Stomach (tissue), 9 donors: ENCODE measurements around the gene SGF29. TPM values are rescaled to one million over a fixed set of nuclear protein-coding genes. Genes with fewer than 3 reads are reported as not detected.
"Not testable (repeated sequence)": the region's sequence is repeated elsewhere in the genome, so short reads cannot be mapped to it uniquely, and the experiment has no call there.

Experiments
- DNase-seq, 2 donors: peaks; one replicate each; pipeline versions ENCODE4 v3.0.0 to v3.0.0-alpha.2; 2013 to 2019
- H3K27ac ChIP-seq, 5 donors: fragments of 200-600 bp in 4 of 5; sonication (generic) in 4 of 5; one replicate each; pipeline ENCODE4 v1.5.1; 2013 to 2019; ENCODE audit warnings: mild to moderate bottlenecking in 1 of 5, moderate library complexity in 1 of 5
- H3K27me3 ChIP-seq, 3 donors: fragments of 200-600 bp; sonication (generic); one replicate each; pipeline ENCODE4 v1.5.1; 2017 to 2019; ENCODE audit warnings: mixed run types in 1 of 3
- H3K36me3 ChIP-seq, 4 donors: fragments of 200-600 bp; sonication (generic); 1 replicate in 3 of 4; 2 replicates in 1 of 4; pipeline ENCODE4 v1.5.1; 2016 to 2019
- H3K4me1 ChIP-seq, 4 donors: fragments of 200-600 bp; sonication (generic); one replicate each; pipeline ENCODE4 v1.5.1; 2016 to 2019
- H3K4me3 ChIP-seq, 4 donors: fragments of 200-600 bp; sonication (generic) in 3 of 4; one replicate each; pipeline ENCODE4 v1.5.1; 2016 to 2019; ENCODE audit warnings: mild to moderate bottlenecking in 1 of 4
- H3K9me3 ChIP-seq, 4 donors: fragments of 200-600 bp; sonication (generic); one replicate each; pipeline ENCODE4 v1.5.1; 2016 to 2019
- EP300 ChIP-seq: sonication (generic); formaldehyde crosslinking; IDR thresholded peaks from one replicate; pipeline ENCODE4 v1.6.1; 2017; ENCODE audit warnings: antibody characterized with exemption
- POLR2A ChIP-seq, 4 donors: fragments of 450-650 bp; IDR thresholded peaks; one replicate each; pipeline ENCODE4 v1.6.1; 2016; ENCODE audit warnings: antibody characterized with exemption in 4 of 4, control low read depth in 2 of 4, mild to moderate bottlenecking in 1 of 4, moderate library complexity in 1 of 4
- POLR2AphosphoS5 ChIP-seq, 3 donors: sonication (generic); formaldehyde crosslinking; IDR thresholded peaks; one replicate each; pipeline ENCODE4 v1.6.1; 2016; ENCODE audit warnings: antibody characterized with exemption in 3 of 3
- WGBS, 5 donors: extraction: QIAGEN DNeasy Blood & Tissue Kit in 3 of 5; methylation state at CpG; one replicate each; pipeline versions ENCODE4 v1.1.5 to v1.1.7; 2013 to 2018; 5-methylcytosine and 5-hydroxymethylcytosine counted together
- intact Hi-C: fragments of 100-400 bp; cut with DNase I; formaldehyde crosslinking; loops from one replicate; pipeline ENCODE4 v1.15.1; 2023; ENCODE audit warnings: low total_unique reads
- polyA plus RNA-seq, 3 donors: library from polyadenylated mRNA; stranded (reverse); fragments of 200-250 nt; gene quantifications; one replicate each; pipeline ENCODE4 v1.2.3, GENCODE V29; 2013
- total RNA-seq, 5 donors: library from RNA; depleted of rRNA; stranded (reverse); fragments of >200 nt; gene quantifications; one replicate each; pipeline versions ENCODE4 v1.1.0 to v1.2.3, GENCODE V29; 2014 to 2016
- TF ChIP-seq, protein P1 (sequence below), 7 experiments: fragments of 450-650 bp in 4 of 7; fragments of 200-600 bp in 3 of 7; sonication (generic) in 3 of 7; IDR thresholded peaks; one replicate each; pipeline ENCODE4 v1.5.1; 2016 to 2019; ENCODE audit warnings: antibody characterized with exemption in 7 of 7, control low read depth in 2 of 7, mild to moderate bottlenecking in 1 of 7
- donor health status: healthy with polysubstance abuse.
- donor health status: Bipolar disorder and iron deficiency.
- donor health status: healthy.

SGF29 gene
- total and polyA plus RNA-seq, 8 donors = 4.3 to 115 (median 33.0) TPM

DNA sequence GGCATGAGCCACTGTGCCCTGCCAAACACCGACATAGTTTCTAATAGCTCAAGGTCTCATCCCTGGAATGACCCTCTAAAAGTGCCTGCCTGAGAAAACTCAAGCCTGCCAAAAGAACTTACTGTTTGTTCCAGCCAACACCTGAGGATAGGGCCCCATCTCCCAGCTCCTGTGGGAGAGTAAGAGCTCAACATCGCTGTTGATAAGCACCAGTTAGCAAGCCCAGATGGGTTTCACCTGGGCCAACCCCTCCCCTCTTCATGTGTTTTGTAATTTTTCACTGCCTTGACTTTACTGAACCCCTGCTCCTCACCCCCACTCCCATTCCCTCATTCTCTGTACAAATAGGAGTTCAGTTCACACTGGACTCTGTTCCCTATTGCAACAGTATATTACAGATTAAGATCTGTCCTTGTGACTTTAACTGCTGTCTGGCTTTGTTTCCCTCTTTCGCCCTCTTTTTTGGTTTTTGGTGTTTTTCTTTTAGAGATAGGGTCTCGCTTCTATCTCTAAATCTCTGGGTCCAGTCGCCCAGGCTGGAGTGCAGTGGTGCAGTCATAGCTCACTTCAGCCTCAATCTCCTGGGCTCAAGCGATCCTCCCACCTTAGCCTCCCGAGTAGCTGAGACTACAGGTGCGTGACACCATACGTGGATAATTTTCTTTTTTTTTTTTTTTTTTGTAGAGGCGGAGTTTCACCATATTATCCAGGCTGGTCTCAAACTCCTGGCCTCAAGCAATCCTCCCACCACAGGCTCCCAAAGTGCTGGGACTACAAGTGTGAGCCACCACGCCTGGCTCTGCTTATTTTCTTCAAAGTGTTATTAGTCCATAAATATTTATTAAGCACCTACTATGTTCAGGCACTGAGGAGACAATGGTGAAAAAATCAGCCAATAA lies 27.3 kb upstream of the SGF29 start:
- no peak overlapping the region for H3K4me3 ChIP-seq
- 77 to 89% (median 81%) methylated on average over 11 of the region's 11 CpGs for WGBS, 5 donors
- peak overlapping the region in 1 of 5 donors; percentile 42 for H3K27ac ChIP-seq
- intact Hi-C loops = no loop called here
- H3K4me1 ChIP-seq = peaks cover 0 to 29% (median 18%) of the 10 kb centered on the region in 4 donors
- H3K27me3 ChIP-seq = no peaks in the 10 kb centered on the region
- DNase-seq = no peak
- TF ChIP-seq POLR2AphosphoS5 (IDR thresholded peaks at IDR 0.05) (no peak), EP300 (no peak), POLR2A (IDR thresholded peaks at IDR 0.05) (no peak)
- TF ChIP-seq, protein P1, sequence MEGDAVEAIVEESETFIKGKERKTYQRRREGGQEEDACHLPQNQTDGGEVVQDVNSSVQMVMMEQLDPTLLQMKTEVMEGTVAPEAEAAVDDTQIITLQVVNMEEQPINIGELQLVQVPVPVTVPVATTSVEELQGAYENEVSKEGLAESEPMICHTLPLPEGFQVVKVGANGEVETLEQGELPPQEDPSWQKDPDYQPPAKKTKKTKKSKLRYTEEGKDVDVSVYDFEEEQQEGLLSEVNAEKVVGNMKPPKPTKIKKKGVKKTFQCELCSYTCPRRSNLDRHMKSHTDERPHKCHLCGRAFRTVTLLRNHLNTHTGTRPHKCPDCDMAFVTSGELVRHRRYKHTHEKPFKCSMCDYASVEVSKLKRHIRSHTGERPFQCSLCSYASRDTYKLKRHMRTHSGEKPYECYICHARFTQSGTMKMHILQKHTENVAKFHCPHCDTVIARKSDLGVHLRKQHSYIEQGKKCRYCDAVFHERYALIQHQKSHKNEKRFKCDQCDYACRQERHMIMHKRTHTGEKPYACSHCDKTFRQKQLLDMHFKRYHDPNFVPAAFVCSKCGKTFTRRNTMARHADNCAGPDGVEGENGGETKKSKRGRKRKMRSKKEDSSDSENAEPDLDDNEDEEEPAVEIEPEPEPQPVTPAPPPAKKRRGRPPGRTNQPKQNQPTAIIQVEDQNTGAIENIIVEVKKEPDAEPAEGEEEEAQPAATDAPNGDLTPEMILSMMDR (IDR thresholded peaks at IDR 0.05) = no peak
- H3K9me3 ChIP-seq = no peaks in the 10 kb centered on the region
- H3K36me3 ChIP-seq = no peaks in the 10 kb centered on the region

DNA sequence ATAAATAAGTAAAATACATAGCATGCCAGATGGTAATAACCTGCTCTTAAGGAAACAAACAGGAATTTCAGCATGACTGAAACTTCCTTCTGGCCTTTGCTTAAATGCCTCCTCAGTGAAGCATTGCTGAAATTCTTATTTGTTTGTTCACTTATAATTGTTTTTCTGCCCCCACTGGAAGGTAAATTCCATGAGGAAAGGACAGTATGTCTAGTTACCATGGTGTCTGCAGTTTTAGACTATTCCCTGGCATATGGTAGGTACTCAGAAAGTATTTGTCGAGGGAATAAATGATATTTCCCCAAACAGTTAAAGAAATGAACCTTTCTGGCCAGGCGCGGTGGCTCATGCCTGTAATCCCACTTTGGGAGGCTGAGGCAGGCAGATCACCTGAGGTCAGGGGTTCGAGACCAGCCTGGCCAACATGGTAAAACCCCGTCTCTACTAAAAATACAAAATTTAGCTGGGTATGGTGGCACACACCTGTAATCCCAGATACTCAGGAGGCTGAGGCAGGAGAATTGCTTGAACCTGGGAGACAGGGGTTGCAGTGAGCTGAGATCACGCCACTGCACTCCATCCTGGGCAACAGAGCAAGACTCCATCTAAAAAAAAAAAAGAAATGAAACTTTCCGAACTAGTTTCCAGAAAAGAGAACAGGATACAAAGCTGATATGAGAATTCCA lies 26.5 kb upstream of the SGF29 start:
- H3K27me3 ChIP-seq, H3K9me3 ChIP-seq, DNase-seq, H3K36me3 ChIP-seq, H3K4me3 ChIP-seq, intact Hi-C loops: not testable (repeated sequence)
- H3K4me1 ChIP-seq = peaks cover 4 to 35% (median 21%) of the 10 kb centered on the region in 4 donors
- WGBS, 5 donors = 86 to 93% (median 91%) methylated on average over 7 of the region's 7 CpGs
- H3K27ac ChIP-seq = peak overlapping the region in 2 of 5 donors; percentile 69 to 76

DNA sequence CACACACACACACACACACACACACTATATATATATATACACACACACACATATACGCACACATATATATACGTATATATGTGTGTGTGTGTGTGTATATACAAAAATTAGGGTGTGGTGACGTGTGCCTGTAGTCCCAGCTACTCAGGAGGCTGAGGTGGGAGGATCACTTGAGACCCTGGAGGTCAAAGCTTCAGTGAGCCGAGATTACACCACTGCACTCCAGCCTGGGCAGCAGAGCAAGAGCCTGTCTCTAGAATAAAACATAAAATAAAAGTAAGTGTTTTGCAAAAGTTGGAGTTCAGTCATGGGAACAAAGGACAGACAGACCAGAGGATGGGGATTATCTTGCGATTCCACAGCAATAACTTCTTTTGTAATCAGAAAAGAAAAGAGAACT lies 25.7 kb upstream of the SGF29 start:
- intact Hi-C loops = no loop called here
- no peaks in the 10 kb centered on the region for H3K36me3 ChIP-seq
- no peak for TF ChIP-seq POLR2AphosphoS5 (IDR thresholded peaks at IDR 0.05)
- TF ChIP-seq EP300 = no peak
- TF ChIP-seq, protein P1 (IDR thresholded peaks at IDR 0.05) = no peak
- no peak for TF ChIP-seq POLR2A (IDR thresholded peaks at IDR 0.05)
- 57 to 73% (median 61%) methylated on average over 5 of the region's 5 CpGs for WGBS, 5 donors
- H3K27ac ChIP-seq = peak overlapping the region; percentile 44 to 76 (median 61)
- H3K4me3 ChIP-seq = no peak overlapping the region
- H3K27me3 ChIP-seq = no peaks in the 10 kb centered on the region
- peaks cover 11 to 43% (median 26%) of the 10 kb centered on the region in 4 donors for H3K4me1 ChIP-seq
- no peak for DNase-seq
- H3K9me3 ChIP-seq = no peaks in the 10 kb centered on the region

DNA sequence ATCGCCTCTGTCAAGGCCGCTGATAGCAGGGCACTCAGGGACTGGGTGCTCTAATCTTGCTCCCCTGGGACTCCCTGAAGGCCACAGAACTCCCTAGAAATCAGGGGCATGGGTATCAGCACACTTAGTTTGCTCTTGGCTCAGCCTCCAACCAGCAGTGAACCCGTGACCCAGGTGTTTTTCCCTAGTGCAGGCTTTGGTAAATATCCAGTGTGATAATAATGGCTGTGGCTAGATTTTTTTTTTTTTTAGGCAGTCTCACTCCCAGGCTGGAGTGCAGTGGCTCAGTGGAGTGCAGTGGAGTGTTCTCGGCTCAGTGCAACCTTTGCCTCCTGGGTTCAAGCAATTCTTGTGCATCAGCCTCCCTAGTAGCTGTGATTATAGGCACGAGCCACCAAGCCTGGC lies 25.3 kb upstream of the SGF29 start:
- intact Hi-C loops = no loop called here
- TF ChIP-seq POLR2A (IDR thresholded peaks at IDR 0.05) (no peak), POLR2AphosphoS5 (IDR thresholded peaks at IDR 0.05) (peak in 1 of 3 donors; percentile 39)
- peak; percentile 69 to 73 for DNase-seq
- no peak overlapping the region for H3K4me3 ChIP-seq
- WGBS, 5 donors = 33 to 56% (median 49%) methylated on average over 5 of the region's 5 CpGs
- no peaks in the 10 kb centered on the region for H3K9me3 ChIP-seq
- H3K36me3 ChIP-seq = no peaks in the 10 kb centered on the region
- H3K27me3 ChIP-seq = no peaks in the 10 kb centered on the region
- H3K27ac ChIP-seq = peak overlapping the region; percentile 44 to 76 (median 69)
- peaks cover 16 to 47% (median 31%) of the 10 kb centered on the region in 4 donors for H3K4me1 ChIP-seq

DNA sequence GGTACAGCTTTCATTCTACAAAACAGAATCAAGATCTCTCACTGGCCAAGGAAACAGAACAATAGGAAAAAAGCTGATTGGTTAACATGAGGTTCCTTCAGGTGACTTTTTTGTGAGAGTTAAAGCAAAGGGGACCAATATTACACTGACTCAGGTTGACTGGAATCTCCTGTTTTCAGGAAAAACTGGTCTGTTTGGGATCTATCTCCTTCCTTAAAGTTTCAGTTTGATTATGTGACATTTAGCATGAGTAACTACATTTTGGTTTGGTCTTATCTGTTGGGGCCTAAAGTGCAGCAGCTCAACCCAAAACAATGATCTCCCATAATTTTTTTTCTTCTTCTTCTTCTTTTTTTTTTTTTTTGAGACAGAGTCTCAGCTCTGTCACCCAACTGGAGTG lies 24.6 kb upstream of the SGF29 start:
- no peak for TF ChIP-seq POLR2AphosphoS5 (IDR thresholded peaks at IDR 0.05)
- TF ChIP-seq, protein P1 (IDR thresholded peaks at IDR 0.05) = no peak
- no peak for TF ChIP-seq EP300
- no peak for TF ChIP-seq POLR2A (IDR thresholded peaks at IDR 0.05)
- peaks cover 0 to 5% (median 0%) of the 10 kb centered on the region in 4 donors for H3K36me3 ChIP-seq
- intact Hi-C loops = no loop called here
- no peaks in the 10 kb centered on the region for H3K9me3 ChIP-seq
- no peaks in the 10 kb centered on the region for H3K27me3 ChIP-seq
- H3K27ac ChIP-seq = peak overlapping the region in 2 of 5 donors; percentile 69 to 76
- no peak for DNase-seq
- H3K4me1 ChIP-seq = peaks cover 17 to 47% (median 34%) of the 10 kb centered on the region in 4 donors
- H3K4me3 ChIP-seq = no peak overlapping the region
